HEK293 (cell line): Measurements from ENCODE around the gene TMEM250.
A peak's percentile ranks its signal among the peaks of the same experiment; 100 is the strongest.

ENCODE experiments used
- CTCF ChIA-PET: fragments of 350-600 bp; formaldehyde crosslinking; extraction: SDS; loops from one replicate; lab custom pipeline; 2021; ENCODE audit warnings: antibody characterized with exemption; lab: Yijun Ruan, JAX
- POLR2A ChIA-PET: fragments of 300-600 bp; formaldehyde crosslinking; extraction: SDS; loops from one replicate; lab custom pipeline; 2020; ENCODE audit warnings: antibody characterized with exemption, inconsistent platforms; lab: Yijun Ruan, JAX
- H3K27ac ChIP-seq: fragments of 200-500 bp; sonication (Bioruptor generic); 2 replicates; pipeline ENCODE4 v1.5.1; 2014; ENCODE audit warnings: low read depth, low read length, control low read depth, inconsistent platforms; ENCODE audit errors: extremely low read depth
- H3K36me3 ChIP-seq, 2 experiments: fragments of 200-500 bp in 1 of 2; sonication (Bioruptor generic) in 1 of 2; 1 replicate in 1 of 2; 2 replicates in 1 of 2; pipeline ENCODE4 v1.5.1; 2014 to 2017; ENCODE audit warnings: inconsistent platforms in 2 of 2, low read length in 2 of 2; ENCODE audit not compliant: control insufficient read depth in 2 of 2, insufficient read depth in 1 of 2
- H3K4me1 ChIP-seq: fragments of 200-500 bp; sonication (Bioruptor generic); 2 replicates; pipeline ENCODE4 v1.5.1; 2014; ENCODE audit warnings: mild to moderate bottlenecking, low read length, inconsistent platforms; ENCODE audit not compliant: control insufficient read depth, insufficient read depth
- H3K4me3 ChIP-seq: 2 replicates; pipeline ENCODE4 v1.5.1; 2011; ENCODE audit warnings: low read depth, mild to moderate bottlenecking, control low read depth, low read length, moderate library complexity
- H3K9me3 ChIP-seq: fragments of 200-500 bp; sonication (Bioruptor generic); 2 replicates; pipeline ENCODE4 v1.5.1; 2014; ENCODE audit warnings: low read depth, low read length, inconsistent platforms; ENCODE audit not compliant: control insufficient read depth, insufficient read depth
- CTCF ChIP-seq: fragments of 450-650 bp; formaldehyde crosslinking; IDR thresholded peaks from 2 replicates; pipeline ENCODE4 v1.5.1; 2016; ENCODE audit warnings: missing biosample characterization, missing genetic modification characterization
- FEZF1 ChIP-seq: fragments of 450-650 bp; formaldehyde crosslinking; IDR thresholded peaks from 2 replicates; pipeline ENCODE4 v1.5.1; 2016; ENCODE audit warnings: missing biosample characterization, missing genetic modification characterization
- GFI1B ChIP-seq: fragments of 450-650 bp; formaldehyde crosslinking; IDR thresholded peaks from 2 replicates; pipeline ENCODE4 v1.5.1; 2016; ENCODE audit warnings: missing biosample characterization, missing genetic modification characterization
- HIC1 ChIP-seq: fragments of 450-650 bp; formaldehyde crosslinking; IDR thresholded peaks from 2 replicates; pipeline ENCODE4 v1.5.1; 2016; ENCODE audit warnings: missing biosample characterization, missing genetic modification characterization
- KLF17 ChIP-seq: fragments of 450-650 bp; formaldehyde crosslinking; IDR thresholded peaks from 2 replicates; pipeline ENCODE4 v1.5.1; 2016; ENCODE audit warnings: missing biosample characterization, missing genetic modification characterization
- PATZ1 ChIP-seq: fragments of 450-650 bp; formaldehyde crosslinking; IDR thresholded peaks from 2 replicates; pipeline ENCODE4 v1.5.1; 2016; ENCODE audit warnings: missing biosample characterization, missing genetic modification characterization
- PRDM4 ChIP-seq: fragments of 450-650 bp; formaldehyde crosslinking; IDR thresholded peaks from 2 replicates; pipeline ENCODE4 v1.5.1; 2017; ENCODE audit warnings: missing biosample characterization, missing genetic modification characterization
- RBAK ChIP-seq: fragments of 450-650 bp; formaldehyde crosslinking; IDR thresholded peaks from 2 replicates; pipeline ENCODE4 v1.5.1; 2016; ENCODE audit warnings: missing biosample characterization, missing genetic modification characterization
- ZNF140 ChIP-seq: fragments of 450-650 bp; formaldehyde crosslinking; IDR thresholded peaks from 2 replicates; pipeline ENCODE4 v1.5.1; 2016; ENCODE audit warnings: missing biosample characterization, missing genetic modification characterization
- ZNF223 ChIP-seq: fragments of 450-650 bp; formaldehyde crosslinking; IDR thresholded peaks from 2 replicates; pipeline ENCODE4 v1.5.1; 2016; ENCODE audit warnings: missing biosample characterization, missing genetic modification characterization
- ZNF24 ChIP-seq: fragments of 450-650 bp; formaldehyde crosslinking; IDR thresholded peaks from 2 replicates; pipeline ENCODE4 v1.5.1; 2016; ENCODE audit warnings: missing biosample characterization, missing genetic modification characterization
- ZNF335 ChIP-seq: fragments of 450-650 bp; formaldehyde crosslinking; conservative IDR thresholded peaks from 2 replicates; pipeline ENCODE4 v1.5.1; 2016; ENCODE audit warnings: missing biosample characterization, missing genetic modification characterization
- ZNF341 ChIP-seq: fragments of 450-650 bp; formaldehyde crosslinking; IDR thresholded peaks from 2 replicates; pipeline ENCODE4; 2016; ENCODE audit warnings: low read depth, missing biosample characterization, missing genetic modification characterization
- ZNF558 ChIP-seq: fragments of 450-650 bp; formaldehyde crosslinking; IDR thresholded peaks from 2 replicates; pipeline ENCODE4 v1.5.1; 2016; ENCODE audit warnings: missing biosample characterization, missing genetic modification characterization
- ZNF571 ChIP-seq: fragments of 450-650 bp; formaldehyde crosslinking; IDR thresholded peaks from 2 replicates; pipeline ENCODE4 v1.5.0; 2017; ENCODE audit warnings: missing biosample characterization, missing genetic modification characterization
- ZNF600 ChIP-seq: fragments of 450-650 bp; formaldehyde crosslinking; IDR thresholded peaks from 2 replicates; pipeline ENCODE4 v1.5.1; 2016; ENCODE audit warnings: missing biosample characterization, missing genetic modification characterization
- ZNF624 ChIP-seq: fragments of 450-650 bp; formaldehyde crosslinking; IDR thresholded peaks from 2 replicates; pipeline ENCODE4 v1.5.1; 2017; ENCODE audit warnings: missing biosample characterization, missing genetic modification characterization

The TMEM250 gene

GRCh38 chr9:136082496-136083361 lies 35.9 kb downstream of the TMEM250 start (continued):
- TF ChIP-seq ZNF600 (peak; percentile 90), ZNF335 (peak; percentile 93), FEZF1 (tag by site-specific recombination) (peak; percentile 53), GFI1B (tag by site-specific recombination) (peak; percentile 80), HIC1 (tag by site-specific recombination) (no peak), PATZ1 (tag by site-specific recombination) (0 out of 2 replicates have a peak, but pooled peaks have one; percentile 23), ZNF24 (no peak), ZNF223 (tag by site-specific recombination) (no peak), KLF17 (0 out of 2 replicates have a peak, but pooled peaks have one; percentile 54), PRDM4 (tag by site-specific recombination) (0 out of 2 replicates have a peak, but pooled peaks have one; percentile 54), ZNF341 (peak; percentile 82), ZNF571 (no peak), ZNF558 (tag by site-specific recombination) (no peak), RBAK (tag by site-specific recombination) (no peak)

- Histone ChIP-seq H3K36me3 (peaks cover 0 to 8% of the 10 kb centered on the region in 2 experiments; a peak in 1 of 3 replicates), H3K4me3 (no peak overlapping the region), H3K9me3 (no peaks in the 10 kb centered on the region), H3K4me1 (no peaks in the 10 kb centered on the region), H3K27ac (no peak overlapping the region)
- TF ChIP-seq CTCF (tag by site-specific recombination) = no peak
- TF ChIP-seq ZNF624 (tag by site-specific recombination) = no peak
- TF ChIP-seq ZNF140 (tag by site-specific recombination) = no peak
- ChIA-PET POLR2A (interaction anchor here (0.7 to 1.2 kb wide), 2 partner anchors 36 to 209 kb away, joined by 3 to 4 read pairs; no protein-coding TSS in a partner anchor), CTCF (interaction anchor here (0.6 to 1.2 kb wide), 4 partner anchors 31 to 114 kb away, joined by 3 to 4 read pairs (median 3); no protein-coding TSS in a partner anchor)
Measured at GRCh38 chr9:136081826-136082495, 36.7 kb downstream of the TMEM250 start.
